22Rv1 (cell line): ENCODE results near the gene SEPTIN5.

Source experiments
- H3K27ac ChIP-seq: fragments of 450-650 bp; 2 replicates; pipeline ENCODE4 v1.5.1; 2017
- CTCF ChIP-seq: fragments of 450-650 bp; IDR thresholded peaks from 2 replicates; pipeline ENCODE4 v1.5.1; 2017; ENCODE audit warnings: mild to moderate bottlenecking
- ZFX ChIP-seq: fragments of 450-650 bp; IDR thresholded peaks from 2 replicates; pipeline ENCODE4 v1.6.1; 2017; ENCODE audit warnings: antibody characterized with exemption, borderline replicate concordance

Gene SEPTIN5

GRCh38 chr22:19756288-19757128 is 42.2 kb downstream of the SEPTIN5 start:
- no peak overlapping the region for H3K27ac ChIP-seq
- TF ChIP-seq CTCF (peak; percentile 65), ZFX (no peak)

GRCh38 chr22:19757140-19757984 is 43.1 kb downstream of the SEPTIN5 start:
- TF ChIP-seq CTCF: no peak
- TF ChIP-seq ZFX: no peak
- H3K27ac ChIP-seq: no peak overlapping the region

GRCh38 chr22:19757985-19758895 is 43.9 kb downstream of the SEPTIN5 start:
- TF ChIP-seq ZFX (no peak), CTCF (no peak)
- no peak overlapping the region for H3K27ac ChIP-seq

- H3K27ac ChIP-seq: no peak overlapping the region
- TF ChIP-seq CTCF: no peak
- TF ChIP-seq ZFX: no peak
Measured at GRCh38 chr22:19758896-19759426, 44.7 kb downstream of the SEPTIN5 start.

- TF ChIP-seq ZFX (no peak), CTCF (no peak)
- no peak overlapping the region for H3K27ac ChIP-seq
Measured at GRCh38 chr22:19759427-19760057, 45.2 kb downstream of the SEPTIN5 start.

GRCh38 chr22:19760058-19760950 is 46.0 kb downstream of the SEPTIN5 start, which contains the start of gene TBX1:
TSS of gene TBX1 (plus strand) at chr22:19760778. CDS start at chr22:19760844, 66 bp downstream.
- TF ChIP-seq ZFX: no peak
- TF ChIP-seq CTCF: no peak
- H3K27ac ChIP-seq: no peak within 1 kb of the TSS
